IPS-18c (cell line): ENCODE results near the gene MMP15.

Experiments used
- H3K4me3 ChIP-seq: 2 replicates; pipeline ENCODE4 v1.7.0; 2013; ENCODE audit warnings: low read depth, mild to moderate bottlenecking, low read length, moderate library complexity; ENCODE audit not compliant: insufficient read depth
- H3K9me3 ChIP-seq: one replicate; pipeline ENCODE4 v1.6.1; 2013; ENCODE audit warnings: mild to moderate bottlenecking, low read length, moderate library complexity; ENCODE audit not compliant: control insufficient read depth, insufficient read depth

The MMP15 gene

DNA sequence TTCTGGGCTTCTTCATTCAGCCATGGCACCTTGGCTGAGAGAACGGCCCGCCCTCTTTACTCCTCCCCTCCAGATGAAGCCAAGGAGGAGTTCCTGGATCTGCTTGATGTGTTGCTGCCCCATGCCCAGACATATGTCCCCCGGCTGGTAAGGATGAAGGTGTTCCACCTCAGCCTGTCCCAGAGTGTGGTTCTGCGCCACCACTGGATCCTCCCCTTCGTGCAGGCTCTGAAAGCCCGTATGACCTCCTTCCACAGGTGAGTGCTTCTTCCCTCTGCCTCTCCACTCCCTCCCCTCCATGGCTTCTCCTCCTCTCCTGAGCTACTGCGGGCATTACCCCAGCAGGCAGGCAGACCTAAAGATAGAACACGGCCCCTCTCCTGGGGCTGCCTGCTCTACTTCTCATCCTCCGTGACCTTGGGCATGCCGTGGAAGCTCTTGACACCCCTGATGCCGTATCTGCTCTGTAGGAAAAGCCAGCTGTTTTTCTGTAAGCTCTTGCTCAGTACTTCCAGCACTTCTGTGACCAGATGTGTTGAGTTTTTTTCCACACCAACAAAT is 15.6 kb upstream of the MMP15 start:
- Histone ChIP-seq H3K9me3 (no peaks in the 10 kb centered on the region), H3K4me3 (no peak overlapping the region)

DNA sequence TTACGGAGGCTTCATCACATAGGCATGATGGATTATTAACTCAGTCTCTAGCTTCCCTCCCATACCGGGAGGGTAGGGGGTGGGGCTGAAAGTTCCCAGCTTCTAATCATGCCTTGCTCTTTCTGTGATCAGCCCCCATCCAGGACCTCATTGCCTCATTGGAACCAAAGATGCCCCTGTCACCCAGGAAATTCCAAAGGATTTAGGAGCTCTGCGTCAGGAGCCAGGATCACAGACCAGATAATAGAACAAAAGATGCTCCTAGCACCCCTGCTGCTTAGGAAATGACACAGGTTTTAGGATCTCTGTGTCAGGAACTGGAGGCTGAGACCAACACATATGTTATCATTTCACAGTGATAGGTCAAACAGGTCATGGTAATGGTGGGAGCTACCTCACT is 14.7 kb upstream of the MMP15 start:
- Histone ChIP-seq H3K9me3 (no peaks in the 10 kb centered on the region), H3K4me3 (no peak overlapping the region)

DNA sequence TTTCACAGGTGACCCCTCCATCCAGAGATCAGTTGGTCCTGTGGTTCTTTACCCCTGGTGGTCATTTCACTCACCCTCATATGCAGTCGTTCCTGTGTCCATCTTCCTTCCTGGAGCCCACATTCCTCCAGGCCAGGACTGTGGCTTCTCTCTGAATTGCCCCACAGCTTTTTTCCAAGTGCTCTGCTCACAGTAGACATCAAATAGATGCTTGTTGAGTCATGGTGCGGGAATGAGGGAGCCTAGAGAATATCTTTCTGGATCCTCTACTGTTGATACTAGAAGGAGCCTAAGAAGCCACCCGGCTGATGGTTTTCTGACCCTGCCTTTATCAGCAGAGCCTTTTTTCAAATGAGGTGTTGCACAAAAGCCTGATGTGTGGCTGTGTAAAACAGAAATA is 13.9 kb upstream of the MMP15 start:
- Histone ChIP-seq H3K9me3 (no peaks in the 10 kb centered on the region), H3K4me3 (no peak overlapping the region; the same call in 1 of the 2 replicates)

DNA sequence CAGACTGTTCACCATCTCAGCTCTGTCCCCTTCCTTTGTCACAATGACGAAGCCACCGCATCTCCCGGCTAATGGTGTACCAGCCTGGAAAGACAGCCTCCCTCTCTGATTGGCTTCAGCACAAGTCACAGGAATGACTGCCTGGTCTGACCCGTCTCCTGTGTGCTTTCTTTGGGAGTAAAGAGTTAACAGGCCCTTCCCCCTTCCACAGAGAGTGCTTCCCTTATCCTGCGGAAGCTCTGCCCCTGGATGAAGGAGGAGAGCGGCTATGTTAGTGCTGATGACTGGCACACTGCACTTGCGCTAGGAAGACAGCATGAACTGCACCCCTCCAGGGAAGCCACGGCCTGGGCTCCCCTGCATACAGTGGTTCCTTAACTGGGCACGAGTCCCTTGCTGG is 13.1 kb upstream of the MMP15 start:
- Histone ChIP-seq H3K4me3 (no peak overlapping the region), H3K9me3 (no peaks in the 10 kb centered on the region)

DNA sequence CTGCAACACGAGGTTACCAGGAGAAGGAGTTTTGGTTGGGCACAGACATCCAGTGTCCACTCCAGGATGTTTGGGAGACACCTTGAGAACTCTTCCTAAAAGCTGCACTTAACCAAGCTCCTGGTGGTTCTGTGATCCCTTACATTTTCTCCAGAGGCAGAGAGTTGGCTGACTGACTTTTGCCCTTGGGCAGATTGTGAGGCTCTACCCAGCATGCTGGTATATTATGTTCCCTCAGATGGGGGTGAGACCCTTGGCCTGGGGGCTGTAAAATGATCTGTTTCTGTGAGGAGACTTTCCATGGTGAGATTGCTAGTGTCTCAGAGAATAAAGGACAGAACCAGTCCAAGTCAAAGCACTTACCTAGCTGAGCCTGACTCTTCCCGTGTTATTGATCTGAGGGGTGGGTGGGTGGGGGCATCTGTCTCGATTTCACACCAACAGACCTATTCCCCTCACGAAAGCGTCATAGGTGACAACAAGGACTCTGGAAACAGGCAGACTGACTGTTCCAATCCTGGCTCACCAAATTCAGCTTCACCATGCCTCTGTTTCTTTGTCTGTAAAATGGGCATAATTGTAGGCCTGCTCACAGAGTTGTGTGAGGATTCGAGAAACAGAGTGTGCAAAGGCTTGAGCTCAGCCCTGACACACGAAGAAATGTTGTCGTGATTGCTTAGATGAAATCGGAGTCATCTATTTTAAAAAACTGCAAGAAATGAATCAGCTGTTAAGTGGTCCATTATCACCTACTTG is 12.2 kb upstream of the MMP15 start:
- H3K4me3 ChIP-seq = no peak overlapping the region

DNA sequence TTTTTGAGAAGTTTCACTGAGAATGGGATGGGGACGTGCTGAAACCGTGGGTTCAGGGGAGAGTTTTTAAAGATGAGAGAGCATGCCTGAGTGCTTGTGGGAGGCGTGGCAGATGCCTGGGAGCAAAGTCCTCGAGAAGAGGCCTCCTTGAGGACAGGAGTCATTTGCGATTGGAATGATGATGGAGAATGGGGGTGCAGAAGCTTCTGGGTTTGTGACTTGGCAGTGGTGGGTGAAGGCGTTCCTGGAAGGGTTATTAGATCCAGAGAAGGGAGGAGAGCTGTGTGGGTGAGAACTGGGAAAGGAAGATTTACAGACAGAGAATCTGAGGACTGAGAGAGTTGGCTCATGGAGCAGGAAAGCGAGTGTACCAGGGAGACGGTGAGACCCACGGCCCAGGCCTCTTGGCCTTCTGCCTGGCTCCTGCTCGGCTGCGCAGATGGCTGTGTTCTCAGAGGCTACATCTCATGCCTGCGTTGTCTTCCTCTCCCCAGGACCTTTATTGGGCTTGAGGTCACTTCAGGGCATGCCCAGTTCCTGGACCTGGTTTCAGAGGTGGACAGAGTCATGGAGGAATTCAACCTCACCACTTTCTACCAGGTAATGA is 8.6 kb upstream of the MMP15 start:
- Histone ChIP-seq H3K9me3 (no peaks in the 10 kb centered on the region), H3K4me3 (no peak overlapping the region)

More for the DNA sequence above, 12.2 kb upstream of the MMP15 start:
- no peaks in the 10 kb centered on the region for H3K9me3 ChIP-seq

DNA sequence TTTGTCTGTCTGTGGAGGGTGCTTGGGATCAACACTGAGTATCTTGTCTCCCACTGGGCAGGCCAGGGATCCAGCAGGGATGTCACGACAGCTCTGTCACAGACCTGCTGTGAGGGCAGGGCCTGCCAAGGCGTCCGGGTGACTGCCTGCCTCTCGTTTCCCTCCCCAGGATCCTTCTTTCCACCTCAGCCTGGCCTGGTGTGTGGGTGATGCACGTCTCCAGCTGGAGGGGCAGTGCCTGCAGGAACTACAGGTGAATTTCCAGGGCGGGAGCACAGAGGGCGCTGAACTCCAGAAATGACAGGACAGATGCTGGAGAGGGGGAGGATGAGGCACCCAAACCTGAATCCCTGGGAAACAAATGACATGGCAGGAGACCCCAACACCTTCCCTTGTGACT is 6.8 kb upstream of the MMP15 start:
- no peaks in the 10 kb centered on the region for H3K9me3 ChIP-seq
- no peak overlapping the region for H3K4me3 ChIP-seq

DNA sequence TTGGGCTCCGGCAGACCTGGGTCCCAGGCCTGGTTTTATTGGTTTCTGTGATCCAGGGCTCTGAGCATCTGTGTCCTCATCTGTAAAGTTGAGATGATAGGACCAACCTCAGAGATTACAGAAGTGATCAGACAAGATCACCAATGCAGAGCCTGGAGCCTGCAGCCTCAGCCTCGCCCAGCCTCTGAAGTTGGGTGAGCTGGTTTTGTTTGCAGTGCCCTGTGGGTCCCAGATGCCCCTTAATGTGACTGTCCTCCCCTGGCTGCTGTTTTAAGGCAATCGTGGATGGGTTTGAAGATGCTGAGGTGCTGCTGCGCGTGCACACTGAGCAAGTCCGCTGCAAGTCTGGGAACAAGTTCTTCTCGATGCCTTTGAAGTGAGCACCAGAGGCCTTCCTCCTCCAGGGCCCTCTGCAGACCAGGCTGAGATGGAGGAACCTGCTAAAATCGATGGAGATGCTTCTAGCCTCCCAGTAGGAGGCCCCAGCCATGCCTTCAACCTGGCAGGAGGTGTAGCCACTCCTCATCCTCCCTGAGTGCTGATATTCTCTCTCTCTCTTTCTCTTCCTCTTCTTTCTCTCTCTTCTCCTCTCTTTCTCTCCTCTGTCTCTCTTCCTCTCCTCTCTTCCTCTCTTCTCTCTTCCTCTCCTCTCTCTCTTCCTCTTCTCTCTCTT is 5.6 kb upstream of the MMP15 start:
- Histone ChIP-seq H3K4me3 (no peak overlapping the region), H3K9me3 (no peaks in the 10 kb centered on the region)

DNA sequence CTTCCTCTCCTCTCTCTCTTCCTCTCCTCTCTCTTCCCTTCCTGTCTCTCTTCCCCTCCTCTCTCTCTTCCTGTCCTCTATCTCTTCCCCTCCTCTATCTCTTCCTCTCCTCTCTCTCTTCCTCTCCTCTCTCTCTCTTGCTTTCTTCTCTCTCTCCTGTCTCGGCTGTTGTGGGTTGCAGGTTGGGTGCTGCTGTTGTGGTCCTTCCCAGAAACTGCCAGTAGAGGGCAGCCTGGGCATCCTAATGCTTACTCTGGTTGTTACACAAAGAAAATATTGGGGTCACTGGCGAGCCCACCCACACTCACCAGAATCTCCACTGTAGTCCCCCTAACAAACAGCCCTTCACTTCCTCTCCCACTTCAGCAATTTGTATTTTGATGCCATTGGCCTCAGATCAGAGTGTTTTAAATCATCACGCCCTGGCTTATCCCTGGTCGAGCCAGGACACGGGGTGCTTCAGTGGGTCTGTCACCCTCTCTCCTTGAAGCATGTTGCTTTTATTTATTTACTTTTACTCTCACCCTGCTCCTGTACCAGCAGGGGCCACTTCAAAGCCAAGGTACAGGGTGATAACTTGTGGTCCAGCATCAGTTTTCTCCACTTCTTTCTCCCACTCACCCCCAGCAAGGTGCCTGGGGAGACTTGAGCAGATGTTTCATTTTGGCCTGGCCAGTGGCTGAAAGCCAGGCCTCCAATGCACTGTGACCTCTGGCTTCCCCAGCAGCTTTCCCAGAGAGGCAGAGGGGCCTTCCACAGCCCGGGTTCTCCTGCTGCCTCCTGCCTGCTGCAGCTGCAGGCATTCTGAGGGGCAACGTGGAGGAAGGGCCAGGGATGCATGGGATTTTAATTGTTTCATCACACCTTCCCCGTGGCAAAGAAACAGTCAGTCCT is 4.7 kb upstream of the MMP15 start:
- H3K4me3 ChIP-seq = no peak overlapping the region
- no peaks in the 10 kb centered on the region for H3K9me3 ChIP-seq

DNA sequence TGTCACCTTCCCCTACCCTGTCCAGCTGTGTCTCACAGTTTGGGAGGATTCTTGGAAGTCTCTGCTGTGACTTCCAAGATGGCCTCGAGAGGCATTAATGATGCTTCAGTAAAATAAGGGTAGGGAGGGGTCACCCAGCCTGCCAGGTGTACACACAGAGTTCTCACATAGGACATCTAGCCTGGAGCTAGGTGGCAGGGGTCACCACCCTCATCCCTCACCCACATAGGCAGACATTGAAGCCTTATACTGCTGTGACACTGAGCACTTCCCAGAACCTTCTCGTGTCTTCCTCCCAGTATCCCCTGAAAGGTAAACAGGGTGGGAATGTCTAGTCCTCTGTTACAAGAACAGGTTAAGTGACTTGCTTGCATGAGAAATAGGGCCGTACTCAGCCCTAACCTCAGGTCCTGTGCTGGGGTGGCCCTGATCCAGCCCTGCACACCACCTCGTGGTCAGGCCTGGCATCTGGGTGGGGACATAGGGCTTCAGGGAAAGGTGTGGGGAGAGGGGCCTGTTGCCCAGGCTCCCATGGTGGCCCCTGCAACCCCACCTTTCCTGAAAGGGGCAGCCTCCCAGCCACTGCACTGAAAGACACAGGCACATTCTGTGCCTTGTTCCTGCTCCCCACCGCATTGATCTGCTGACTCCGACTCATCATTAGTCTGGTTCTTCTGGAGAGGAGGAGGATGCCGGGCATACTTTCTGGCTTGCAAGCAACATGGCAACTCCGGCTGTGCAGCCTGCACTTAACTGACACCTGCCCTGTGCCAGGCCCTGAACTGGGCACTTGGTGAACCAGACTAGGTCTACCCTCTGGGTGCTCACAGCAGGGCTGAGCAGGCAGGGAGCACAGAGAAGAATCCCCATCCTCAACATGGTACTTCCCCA is 3.6 kb upstream of the MMP15 start:
- Histone ChIP-seq H3K4me3 (peak overlapping the region; percentile 15; the same call in 1 of the 2 replicates), H3K9me3 (no peaks in the 10 kb centered on the region)

DNA sequence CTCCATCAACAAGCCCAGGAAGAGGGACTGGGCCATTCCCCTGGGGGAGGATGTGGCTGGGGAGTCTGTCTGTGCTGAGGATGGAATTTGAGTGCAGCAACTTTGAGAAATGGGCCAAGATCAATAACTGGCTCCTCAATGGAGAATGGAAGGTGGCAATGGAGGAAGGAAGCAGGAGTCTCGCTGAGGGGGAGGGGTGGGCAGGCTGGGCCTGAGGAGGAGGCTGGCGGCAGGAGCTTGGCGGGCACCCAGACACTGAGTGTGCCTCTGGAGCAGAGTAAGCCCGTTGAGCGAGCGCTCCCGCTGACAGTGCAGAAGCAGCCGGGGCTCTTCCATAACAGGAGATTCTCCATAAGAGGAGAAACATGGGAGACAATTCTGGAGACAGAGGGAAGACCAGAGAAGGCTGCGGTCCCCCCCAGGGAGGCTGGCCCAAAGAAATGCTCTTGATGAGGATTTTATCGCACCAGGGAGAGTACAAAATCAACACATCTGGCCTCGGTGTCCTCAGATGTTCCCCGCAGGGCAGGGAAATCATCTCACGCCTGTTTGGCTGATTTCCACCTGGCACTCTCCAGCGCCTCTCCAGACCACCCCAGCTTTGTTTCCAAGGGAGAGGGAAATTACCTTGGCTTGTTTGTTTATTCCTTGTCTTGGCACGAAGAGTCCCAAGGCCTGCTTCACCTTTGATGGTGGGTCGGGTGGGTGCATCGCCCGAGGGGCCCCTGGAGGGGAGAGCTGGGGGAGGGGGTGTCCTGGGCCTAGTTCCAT is 2.8 kb upstream of the MMP15 start:
- H3K9me3 ChIP-seq = no peaks in the 10 kb centered on the region
- peak overlapping the region; percentile 15; the same call in 1 of the 2 replicates for H3K4me3 ChIP-seq

DNA sequence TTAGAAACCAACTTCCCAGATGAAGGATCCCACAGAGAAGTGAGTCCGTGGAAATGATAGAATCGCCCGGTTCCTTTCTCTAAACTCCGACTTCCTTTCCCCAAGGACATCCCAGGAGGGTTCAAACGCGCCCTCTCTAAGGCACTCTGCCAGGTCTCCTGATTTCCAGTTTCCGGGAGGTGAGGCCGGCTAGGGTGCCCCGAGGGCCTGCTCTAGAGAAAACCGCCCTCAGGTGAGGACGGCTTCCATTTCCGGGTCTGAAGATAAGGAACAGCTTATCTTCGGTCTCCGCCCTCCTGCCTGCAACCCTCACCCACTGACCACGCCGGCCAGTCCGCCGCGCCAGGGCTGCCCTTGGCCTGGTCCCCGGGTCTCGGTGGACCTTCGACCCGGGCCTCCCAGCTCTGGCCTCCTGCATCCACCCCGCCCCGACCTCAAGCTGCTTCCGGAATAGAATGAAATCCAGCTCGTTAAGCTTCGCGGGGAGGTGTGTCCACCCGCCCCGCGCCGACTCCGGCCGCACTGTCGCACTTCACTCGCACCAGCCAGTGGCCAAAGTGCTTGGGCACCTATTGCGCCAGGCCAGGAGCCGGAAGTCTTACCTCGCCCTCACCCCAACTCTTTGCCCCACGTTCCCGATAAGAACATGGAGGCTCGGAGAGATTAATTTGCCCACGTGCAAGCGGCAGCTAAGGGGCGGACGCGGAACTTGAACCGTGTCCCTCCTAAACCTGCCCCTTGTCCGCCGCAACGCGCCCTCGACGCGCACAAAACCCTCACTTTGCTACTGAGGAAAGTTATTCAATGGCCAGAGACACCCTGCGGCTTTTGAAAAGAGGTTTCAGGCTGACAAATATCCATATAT is 836 bp upstream of the MMP15 start:
- Histone ChIP-seq H3K9me3 (no peaks in the 10 kb centered on the region), H3K4me3 (peak overlapping the region; percentile 92)

DNA sequence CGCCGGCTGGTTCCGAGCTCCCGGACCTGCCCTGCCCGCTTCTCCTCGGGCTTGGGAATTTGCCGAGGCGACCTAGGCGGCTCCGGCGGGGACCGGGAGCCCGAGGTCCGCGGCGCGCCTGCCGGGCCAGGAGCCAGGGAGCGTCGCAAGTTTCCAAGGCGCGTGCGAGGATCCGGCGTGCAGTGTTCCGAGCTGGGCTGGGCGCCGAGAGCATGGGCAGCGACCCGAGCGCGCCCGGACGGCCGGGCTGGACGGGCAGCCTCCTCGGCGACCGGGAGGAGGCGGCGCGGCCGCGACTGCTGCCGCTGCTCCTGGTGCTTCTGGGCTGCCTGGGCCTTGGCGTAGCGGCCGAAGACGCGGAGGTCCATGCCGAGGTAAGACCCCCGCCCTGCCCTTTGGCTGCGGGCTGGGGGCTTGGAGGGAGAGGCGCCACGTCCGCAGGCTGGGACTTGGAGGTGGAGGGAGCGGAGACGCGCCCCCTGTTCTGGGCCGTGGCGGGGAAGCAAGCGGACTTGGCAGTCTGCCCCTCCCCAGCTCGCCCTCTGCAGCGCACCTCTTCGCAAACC is 668 bp downstream of the MMP15 start:
- H3K4me3 ChIP-seq = peak overlapping the region; percentile 92
- no peaks in the 10 kb centered on the region for H3K9me3 ChIP-seq

DNA sequence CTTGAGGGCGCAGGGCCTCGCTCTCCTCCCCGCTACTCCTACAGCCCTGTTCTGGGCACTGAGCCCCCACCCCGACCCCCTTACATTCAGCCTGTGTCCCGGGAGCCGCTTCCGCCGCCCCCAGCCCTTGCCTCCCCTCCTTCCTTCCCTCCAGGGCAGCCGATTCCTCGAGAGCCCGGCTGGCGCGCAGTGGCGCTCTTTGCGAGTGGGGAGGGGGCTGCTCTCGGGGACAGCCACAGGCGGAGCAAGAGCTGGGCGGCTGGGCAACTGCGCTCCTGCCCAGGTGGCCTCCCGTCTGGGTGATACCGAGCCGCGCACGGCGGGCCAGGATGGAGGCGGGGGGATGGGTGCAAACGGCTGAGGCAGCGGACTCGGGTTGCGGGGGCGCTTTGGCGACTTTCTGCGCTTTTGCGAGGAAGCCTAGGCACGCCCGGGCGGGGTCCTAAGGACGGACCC is 1.2 kb downstream of the MMP15 start:
- Histone ChIP-seq H3K9me3 (no peaks in the 10 kb centered on the region), H3K4me3 (peak overlapping the region; percentile 92)
